GM19438 (cell line): ENCODE measurements around the gene ATP6V1B1.

Experiments used
- ATAC-seq: cut with Tn5 transposase; IDR thresholded peaks from one replicate; pipeline ENCODE4 v1.9.1; 2021; ENCODE audit warnings: low read depth; ENCODE audit not compliant: unreplicated experiment

Gene ATP6V1B1

DNA sequence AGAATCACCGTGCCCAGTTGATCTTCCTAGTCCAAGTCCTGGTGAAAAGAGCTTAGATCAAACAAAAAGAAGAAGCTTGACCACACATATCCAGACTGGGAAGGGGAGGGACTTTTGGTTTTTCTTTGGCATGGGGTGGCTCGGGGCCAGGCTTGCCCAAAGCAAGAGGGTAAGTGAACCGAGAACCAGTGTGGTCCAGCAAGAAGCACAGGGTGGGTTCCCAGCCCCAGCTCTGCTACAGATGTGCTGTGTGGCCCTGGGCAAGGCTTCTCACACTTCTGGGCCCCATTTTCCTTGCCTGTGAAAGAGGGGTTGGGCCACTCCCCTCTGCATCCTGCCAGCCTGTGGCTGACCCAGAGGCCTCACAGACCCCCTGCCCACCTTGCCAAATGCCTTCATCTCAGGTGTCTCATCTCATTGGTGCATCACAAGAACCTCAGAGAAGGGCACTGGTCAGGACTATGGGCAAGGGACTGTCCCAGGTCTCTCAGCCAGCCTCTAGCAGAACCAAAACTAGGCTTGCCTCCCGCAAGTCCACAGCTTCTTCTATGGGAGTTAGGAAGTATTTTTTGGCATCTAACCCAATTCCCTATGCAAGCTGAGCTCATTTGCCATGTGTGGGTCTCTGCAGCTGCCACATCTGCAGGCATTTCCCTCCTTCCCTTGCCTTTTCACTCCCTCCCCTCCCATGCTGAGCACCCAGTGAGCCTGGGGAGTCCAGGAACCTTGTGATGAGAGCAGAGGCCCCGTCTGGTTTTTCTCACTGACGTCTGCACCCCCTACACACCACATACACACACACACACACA lies 6.9 kb downstream of the ATP6V1B1 start:
- ATAC-seq, result no peak

DNA sequence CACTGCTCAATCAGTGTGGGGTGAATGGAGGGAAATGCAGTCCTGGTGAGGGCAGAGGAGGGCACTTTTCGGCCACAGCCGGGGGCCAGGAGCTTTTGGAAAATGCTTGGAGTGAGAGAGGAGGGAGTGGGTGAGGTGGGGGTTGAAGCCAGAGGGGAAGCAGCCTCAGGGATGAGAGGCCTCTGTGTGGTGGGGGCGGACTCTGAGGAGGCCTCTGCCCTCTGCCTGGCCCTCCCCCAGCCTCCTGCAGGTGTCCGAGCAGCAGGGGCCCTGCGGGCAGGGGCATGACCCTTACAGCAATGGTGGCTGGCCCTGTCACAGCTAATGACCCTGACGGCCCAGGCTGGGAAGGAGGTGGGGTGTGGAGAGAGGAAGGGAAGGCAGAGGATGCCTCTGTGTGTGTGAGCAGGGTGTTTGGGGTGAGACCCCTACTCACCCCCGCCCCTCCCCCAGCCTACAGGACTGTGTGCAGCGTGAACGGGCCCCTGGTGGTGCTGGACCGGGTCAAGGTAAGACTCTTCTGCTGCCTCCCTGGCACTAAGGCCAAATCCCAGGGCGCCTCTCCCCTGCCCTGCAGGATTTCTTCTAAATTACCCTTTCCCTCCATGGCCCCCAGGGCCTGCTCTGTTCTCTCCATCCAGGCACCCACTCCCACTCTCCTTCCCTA lies 7.6 kb downstream of the ATP6V1B1 start:
- ATAC-seq, result no peak

DNA sequence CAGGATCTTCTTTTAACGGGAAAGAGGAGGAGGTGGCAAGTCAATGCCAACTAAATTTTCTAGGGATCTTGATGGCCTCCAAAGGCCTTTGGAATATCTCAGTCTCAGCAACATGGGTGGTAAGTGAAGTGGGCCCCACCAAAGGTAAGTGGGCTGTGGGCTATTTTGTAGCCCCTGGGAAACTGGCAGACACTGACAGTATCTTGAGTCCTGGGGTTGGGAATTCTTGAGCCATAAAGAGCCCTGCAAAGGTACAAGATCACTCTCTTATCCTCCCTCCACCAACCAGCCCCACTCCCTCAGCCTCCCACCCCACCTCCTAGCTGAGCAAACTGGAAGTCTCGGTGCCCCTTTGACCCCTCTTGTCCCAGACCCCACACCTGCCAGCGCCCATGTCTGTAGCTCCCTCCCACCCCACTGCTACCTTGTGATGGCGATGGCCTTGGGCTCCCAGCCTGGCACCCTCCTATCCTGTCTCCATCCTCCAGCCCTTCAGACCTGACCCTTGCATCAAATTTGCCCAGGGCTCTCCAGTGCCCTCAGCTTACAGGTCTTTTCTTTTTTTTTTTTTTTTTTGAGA lies 8.5 kb downstream of the ATP6V1B1 start:
- ATAC-seq, result no peak

DNA sequence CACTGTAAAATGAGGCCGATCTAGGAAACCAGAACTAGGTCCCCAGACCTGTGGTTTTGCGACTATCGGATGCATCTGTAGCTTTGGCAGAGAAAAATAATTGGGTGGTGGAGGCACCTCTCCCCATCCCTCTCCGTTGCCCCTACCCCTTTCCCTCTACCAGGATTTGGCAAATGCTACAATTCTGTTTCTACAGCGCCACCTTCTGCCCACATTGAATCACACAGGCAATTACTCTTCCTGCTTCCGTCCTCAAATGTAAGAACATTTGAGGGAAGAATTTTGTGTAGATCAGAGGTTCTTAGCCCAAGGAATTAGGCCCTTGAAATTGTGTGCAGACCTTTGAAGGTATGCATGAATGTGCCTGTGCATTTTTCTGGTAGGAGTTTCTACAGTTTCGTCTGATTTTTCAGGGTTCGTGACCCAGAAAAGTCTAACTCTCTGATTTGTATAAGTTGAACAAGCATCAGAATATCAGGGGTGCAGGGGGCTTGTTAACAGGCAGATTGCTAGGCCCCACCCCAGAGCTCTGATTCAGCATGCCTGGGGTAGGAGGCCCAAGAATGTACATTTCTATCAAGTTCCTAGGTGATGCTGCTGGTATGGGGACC lies 11.2 kb downstream of the ATP6V1B1 start:
- ATAC-seq, result no peak

DNA sequence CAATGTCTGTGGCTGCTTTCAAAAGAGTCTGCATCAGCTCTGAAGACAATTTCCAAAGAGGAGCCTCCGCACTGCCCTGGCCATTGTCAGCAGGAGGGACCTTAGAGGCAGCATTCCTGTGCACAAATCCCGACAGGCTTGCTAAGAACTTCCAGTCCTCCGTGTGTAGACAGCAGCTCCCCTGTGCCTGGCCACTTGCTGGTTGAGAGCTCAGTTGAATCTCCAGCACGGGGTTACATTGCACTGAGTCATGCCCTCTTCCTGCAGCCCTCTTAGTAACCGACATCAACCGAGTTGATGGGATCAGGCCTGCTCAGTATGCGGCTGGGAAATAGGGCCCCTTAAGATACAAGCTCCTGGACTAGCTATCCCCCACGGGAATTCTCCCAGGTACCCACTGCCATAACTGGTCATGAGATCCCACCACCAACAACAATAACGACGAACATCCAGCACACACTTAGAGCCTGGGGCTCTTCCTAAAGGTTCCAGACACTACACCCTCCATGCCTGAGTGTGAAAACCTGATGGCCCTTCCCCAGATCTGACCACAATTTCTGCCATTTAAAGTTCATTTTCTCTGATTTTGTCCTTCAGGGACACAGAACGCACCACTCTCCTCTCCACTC lies 12.0 kb downstream of the ATP6V1B1 start:
- ATAC-seq, result no peak

DNA sequence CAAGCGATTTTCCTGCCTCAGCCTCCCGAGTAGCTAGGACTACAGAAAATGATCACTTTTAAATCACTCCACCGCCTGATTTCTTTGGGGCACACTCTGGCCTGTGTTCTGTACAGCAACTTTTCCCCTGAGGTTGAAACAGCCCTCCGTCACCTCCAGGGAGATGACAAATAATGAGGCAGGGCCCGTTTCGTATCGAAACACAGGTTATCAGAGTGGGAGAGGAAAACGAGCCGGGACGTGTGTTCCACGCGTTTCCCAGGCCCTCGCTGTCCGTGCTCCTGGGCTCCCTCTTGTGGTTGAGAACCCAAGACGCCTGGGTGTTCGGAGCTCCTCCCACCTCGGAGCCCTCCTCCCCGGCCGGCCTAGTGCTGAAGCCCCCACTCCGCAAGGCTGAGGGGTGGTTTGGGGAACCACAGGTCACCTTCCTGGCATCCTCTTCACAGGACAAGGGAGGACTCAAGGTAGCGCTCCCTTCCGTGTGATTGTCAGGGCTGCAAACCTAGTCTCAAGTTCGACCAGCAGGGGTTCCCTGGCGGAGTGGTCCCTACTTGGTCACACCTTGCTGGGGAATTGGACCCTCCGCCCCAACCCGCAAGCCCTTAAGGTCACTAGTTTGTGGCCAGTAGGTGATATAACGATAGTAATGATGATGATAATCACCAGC lies 12.8 kb downstream of the ATP6V1B1 start:
- peak; percentile 87 for ATAC-seq

DNA sequence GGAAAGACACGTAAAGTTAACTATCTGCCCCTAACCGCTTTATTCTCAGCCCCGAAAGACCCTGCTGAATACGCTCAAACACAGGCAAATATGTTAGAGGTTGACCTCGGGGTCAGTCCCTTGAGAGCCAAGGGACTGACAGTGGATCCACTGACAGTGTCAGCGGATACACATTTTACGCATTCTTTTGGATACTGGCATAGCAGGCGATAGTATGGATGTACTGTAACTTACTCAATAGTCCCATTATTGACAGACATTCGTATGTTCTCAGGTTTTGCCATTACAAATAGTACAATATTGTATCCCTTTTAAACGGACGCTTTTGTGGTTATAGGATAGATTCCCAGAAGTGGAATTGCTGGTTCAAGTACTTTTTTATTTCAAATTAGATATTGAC lies 13.4 kb downstream of the ATP6V1B1 start:
- no peak for ATAC-seq

DNA sequence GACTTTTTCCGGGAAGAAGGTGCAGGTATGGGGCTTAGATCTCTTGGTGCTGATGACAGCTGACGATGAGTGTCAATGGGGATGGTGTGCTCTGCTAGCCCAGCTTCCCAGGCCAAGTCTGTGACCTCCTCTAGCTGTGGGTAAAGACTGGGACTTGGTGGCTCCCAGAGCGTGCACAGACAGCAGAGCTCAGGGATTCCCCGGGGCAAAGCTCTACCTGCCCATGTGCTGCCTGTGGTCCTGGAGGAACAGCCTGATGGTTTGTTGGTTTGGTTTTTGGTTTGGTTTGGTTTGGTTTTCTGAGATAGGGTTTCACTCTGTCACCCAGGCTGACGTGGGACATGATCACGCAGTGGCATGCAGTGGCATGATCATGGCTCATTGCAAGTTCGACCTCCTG lies 19.2 kb downstream of the ATP6V1B1 start:
- ATAC-seq, result no peak

DNA sequence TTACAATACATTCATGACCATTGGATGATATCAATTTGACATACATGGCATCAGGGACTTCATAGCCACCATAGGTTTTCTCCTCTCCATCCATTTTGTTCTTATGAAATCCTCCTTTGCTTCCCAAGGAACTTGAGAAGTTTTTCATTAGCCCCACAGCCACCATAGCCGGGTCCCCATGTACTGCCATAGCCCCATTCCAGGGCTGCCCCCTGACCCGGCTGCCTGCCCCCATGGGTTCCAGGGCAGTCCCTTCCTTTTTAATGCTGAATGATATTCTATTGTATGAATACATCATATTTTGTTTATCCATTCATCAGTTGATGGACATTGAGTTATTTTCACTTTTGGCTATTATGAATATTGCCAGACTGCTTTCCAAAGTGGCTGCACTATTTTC lies 20.4 kb downstream of the ATP6V1B1 start:
- ATAC-seq, result no peak

DNA sequence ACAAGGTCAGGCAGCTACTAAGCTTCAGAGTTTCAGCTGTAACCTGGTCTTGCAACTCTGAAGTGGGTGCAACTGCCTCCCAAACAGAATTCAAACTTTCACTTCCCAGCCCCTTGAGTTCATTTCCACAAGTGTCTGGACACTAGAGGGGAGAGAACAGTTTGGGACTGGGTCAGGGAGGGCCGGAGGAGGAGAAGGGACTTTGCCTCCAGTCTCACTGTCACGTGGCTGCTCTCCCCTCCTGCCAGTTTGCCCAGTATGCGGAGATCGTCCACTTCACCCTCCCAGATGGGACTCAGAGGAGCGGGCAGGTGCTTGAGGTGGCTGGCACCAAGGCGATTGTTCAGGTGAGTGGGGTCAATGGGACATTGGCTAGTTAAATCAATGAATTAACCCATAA lies 22.1 kb downstream of the ATP6V1B1 start:
- no peak for ATAC-seq

DNA sequence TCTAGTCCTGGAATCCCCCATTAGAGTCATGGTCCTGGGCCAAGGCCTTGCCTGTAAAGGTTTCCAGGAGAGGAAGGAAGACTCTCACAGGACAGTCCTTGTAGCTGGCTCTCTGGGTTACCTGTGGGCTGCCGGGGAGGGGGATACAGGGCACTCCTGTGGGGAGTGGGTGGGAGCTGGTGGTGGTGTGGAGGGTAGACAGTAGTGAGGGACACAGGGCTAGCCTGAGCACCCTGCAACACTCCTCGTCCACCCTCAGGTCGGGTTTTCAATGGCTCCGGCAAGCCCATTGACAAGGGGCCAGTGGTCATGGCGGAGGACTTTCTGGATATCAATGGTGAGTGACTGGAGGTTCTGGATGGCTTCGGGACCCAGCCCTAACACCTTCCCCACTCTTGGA lies 23.1 kb downstream of the ATP6V1B1 start:
- ATAC-seq, result no peak

DNA sequence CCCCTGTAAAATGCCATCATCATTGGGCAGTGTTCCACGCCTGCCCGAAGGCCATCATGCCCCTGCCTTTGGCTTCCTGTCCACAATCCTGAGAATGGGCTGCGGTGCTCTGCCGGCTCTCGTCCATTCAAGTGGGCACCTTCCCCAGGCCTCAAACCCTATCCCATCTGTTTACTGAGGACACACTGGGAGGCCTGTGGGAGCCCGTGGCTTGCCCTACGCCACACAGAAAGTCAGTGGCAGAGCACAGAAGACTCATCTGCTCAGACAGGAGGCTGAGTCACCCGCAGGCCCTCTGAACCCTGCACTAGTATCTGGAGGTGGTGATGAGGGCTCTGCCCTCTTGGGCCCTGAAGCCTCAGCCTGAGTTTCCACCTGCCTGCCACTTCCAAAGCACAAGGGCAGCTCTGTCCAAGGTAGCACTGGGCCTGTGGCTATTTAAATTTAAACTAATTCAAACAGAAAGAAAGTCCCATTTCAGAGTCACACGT lies 23.6 kb downstream of the ATP6V1B1 start:
- no peak for ATAC-seq

DNA sequence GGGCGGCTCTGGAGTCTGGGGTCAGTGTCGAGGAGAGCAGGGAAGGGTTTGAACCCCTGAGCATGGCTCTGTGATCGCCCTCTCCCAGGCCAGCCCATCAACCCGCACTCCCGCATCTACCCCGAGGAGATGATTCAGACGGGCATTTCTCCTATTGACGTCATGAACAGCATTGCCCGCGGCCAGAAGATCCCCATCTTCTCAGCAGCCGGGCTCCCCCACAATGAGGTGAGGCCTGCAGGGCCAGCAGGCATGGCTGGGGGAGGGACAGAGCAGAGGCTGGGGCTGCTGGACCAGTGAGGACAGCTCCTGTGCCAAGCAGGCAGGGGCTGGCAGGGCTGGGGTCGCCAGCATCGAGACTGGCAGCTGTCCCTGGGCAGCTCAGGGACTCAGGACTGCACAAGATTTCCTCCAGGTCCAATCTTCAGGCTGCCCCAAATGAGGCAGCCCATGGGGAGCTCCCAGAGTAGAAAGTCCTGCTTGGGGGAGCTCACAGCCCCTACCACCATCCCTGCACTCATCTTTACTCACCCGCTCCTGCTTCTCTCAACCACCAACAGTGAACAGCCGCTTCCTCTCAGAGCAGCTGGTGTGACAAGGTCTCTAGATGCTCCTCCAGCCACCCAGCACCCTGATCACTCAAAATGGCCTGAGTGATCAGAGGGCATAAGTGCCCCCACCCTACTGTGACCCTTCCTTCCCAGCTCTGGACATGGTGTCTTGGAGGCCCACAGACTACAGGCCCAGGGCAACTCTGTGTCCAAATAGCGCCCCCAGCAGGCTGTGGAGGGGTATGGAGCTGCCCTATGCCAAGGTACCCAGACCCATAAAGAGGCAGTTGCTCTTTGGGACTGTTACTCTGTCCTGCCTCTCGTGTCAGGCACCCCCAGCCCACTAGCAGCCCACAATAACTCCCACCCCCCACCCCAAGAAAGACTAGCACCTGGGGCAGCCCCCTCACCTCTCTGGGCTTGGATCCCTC lies 24.4 kb downstream of the ATP6V1B1 start:
- ATAC-seq, result no peak

DNA sequence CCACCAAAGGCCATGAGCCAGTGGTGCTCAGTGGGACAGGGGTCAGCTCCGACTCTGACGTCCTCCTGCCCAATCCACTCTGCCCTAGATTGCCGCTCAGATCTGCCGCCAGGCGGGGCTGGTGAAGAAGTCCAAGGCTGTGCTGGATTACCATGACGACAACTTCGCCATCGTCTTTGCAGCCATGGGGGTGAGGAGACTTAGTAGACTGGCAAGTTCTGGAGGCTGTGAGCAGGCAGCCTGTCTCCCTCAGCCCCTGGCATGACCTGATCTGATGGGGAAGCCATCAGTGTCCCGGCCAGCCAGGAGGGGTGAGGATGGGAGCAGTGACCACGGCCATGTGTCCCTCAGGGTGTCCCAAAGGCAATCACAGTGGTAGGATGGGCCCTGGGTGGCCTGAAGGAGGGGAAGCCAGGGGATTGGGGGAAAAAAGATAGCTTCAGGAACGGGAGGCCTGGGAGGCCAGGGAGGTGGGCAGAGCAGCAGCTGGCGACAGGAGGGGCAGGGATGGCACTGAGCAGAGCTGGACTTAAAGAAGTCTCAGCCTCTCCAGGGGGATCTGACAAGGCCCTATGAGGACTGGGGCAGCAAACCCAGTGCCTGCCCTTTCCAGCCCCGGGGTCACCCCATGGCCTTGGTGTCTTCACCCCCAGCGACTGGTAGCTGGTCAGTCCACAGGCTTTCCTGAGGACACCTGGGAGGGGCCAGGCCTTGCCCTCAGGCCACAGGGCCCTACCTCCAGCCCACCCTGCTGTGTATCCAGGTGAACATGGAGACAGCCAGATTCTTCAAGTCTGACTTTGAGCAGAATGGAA lies 25.3 kb downstream of the ATP6V1B1 start:
- no peak for ATAC-seq

DNA sequence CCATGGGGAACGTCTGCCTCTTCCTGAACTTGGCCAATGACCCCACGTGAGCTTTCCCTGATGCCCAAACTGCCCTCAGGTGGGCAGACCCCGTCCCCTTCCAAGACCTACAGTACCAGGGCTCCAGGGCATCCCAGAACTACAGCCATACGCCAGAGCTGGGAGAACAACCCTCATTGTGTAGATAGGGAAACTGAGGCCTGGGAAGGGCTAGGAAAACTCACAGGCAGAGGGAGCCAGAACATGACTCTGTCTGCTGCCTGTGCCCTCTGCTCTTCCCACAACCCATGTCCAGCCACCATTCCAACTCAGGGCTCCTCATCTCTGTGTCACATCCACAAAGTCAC lies 25.9 kb downstream of the ATP6V1B1 start:
- no peak for ATAC-seq

DNA sequence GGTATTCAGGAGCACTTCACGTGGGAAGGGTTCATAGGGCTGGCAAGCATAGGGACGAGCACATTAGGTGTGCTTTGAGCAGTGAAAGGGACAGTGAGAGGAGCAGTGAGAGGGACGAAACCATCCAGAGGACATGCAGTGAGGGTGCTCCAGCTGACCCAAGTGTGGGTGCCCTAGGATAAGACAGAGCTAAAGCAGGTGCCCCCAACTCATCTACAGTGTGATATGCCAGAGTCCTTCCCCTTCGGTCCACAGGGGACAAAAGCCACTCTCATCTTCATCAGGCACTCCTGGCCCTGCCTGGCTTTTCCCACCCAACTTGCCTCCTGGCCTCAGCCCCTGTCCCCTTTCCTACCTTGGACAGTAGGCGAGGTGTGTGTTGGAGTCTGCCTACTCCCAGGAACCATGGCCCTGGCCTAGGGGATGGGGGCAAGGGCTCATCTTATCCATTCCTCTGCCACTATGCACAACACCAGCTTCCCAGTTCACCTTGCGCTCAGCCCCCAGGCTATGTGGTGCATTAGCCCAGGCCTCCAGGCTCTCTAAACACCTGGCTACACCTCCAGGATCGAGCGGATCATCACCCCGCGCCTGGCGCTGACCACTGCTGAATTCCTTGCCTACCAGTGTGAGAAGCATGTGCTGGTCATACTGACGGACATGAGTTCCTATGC lies 26.6 kb downstream of the ATP6V1B1 start:
- ATAC-seq, result no peak

DNA sequence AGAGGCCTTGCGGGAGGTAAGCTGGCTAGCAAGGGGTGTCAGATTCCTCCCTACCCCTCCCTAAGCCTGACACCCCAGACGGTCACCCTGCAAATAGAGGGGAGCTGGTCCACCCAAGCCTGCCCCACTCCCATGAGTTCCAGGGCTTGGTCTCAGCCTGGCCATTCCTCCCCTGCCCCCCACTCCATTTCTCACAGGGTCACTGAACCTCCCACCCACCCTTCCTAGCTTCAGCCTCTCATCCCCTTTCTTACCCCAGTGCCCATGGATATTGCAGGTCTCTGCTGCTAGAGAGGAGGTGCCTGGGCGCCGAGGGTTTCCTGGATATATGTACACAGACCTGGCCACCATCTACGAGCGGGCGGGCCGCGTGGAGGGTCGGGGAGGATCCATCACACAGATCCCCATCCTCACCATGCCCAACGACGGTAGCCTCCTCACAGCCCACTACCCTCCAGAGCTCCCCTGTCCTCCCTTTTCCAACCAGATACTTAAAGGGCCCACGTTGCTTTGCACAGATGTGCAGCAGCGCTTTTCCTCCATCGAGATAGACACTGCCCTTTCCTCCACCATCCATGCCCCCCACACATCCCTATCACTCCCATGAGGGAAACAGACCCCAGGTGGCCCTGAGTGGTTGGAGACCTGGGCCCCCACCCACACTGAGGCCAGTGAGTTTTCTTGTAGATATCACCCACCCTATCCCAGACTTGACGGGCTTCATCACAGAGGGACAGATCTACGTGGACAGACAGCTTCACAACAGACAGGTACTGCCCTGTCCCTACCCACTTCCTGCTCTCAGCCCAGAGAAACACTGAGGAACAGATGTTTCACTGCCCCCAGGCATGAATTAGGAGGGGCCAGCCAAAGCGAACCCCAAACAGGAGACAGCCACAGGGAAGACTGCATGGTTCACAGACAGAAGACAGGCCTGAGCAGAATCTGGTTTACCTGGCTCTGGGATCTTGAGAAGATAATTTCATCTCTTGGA lies 27.5 kb downstream of the ATP6V1B1 start:
- ATAC-seq, result no peak
